Raji (cell line): ENCODE measurements around the gene KCNJ5.

ENCODE experiments used
- POLR2A ChIP-seq: IDR thresholded peaks from 2 replicates; pipeline ENCODE4 v1.6.1; 2011; ENCODE audit warnings: low read depth, low read length, control low read depth; ENCODE audit not compliant: insufficient read depth

The KCNJ5 gene

GRCh38 chr11:128909438-128910125 is 18.4 kb downstream of the KCNJ5 start:
- TF ChIP-seq POLR2A, result no peak

GRCh38 chr11:128910576-128910975 is 19.4 kb downstream of the KCNJ5 start:
- no peak for TF ChIP-seq POLR2A

DNA sequence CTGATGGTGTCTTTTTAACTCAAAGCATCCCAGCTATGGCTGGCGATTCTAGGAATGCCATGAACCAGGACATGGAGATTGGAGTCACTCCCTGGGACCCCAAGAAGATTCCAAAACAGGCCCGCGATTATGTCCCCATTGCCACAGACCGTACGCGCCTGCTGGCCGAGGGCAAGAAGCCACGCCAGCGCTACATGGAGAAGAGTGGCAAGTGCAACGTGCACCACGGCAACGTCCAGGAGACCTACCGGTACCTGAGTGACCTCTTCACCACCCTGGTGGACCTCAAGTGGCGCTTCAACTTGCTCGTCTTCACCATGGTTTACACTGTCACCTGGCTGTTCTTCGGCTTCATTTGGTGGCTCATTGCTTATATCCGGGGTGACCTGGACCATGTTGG is 20.1 kb downstream of the KCNJ5 start:
- no peak for TF ChIP-seq POLR2A

DNA sequence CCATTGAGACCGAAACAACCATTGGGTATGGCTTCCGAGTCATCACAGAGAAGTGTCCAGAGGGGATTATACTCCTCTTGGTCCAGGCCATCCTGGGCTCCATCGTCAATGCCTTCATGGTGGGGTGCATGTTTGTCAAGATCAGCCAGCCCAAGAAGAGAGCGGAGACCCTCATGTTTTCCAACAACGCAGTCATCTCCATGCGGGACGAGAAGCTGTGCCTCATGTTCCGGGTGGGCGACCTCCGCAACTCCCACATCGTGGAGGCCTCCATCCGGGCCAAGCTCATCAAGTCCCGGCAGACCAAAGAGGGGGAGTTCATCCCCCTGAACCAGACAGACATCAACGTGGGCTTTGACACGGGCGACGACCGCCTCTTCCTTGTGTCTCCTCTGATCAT is 20.5 kb downstream of the KCNJ5 start:
- TF ChIP-seq POLR2A, result no peak

GRCh38 chr11:128913806-128914205 is 22.6 kb downstream of the KCNJ5 start:
- no peak for TF ChIP-seq POLR2A

DNA sequence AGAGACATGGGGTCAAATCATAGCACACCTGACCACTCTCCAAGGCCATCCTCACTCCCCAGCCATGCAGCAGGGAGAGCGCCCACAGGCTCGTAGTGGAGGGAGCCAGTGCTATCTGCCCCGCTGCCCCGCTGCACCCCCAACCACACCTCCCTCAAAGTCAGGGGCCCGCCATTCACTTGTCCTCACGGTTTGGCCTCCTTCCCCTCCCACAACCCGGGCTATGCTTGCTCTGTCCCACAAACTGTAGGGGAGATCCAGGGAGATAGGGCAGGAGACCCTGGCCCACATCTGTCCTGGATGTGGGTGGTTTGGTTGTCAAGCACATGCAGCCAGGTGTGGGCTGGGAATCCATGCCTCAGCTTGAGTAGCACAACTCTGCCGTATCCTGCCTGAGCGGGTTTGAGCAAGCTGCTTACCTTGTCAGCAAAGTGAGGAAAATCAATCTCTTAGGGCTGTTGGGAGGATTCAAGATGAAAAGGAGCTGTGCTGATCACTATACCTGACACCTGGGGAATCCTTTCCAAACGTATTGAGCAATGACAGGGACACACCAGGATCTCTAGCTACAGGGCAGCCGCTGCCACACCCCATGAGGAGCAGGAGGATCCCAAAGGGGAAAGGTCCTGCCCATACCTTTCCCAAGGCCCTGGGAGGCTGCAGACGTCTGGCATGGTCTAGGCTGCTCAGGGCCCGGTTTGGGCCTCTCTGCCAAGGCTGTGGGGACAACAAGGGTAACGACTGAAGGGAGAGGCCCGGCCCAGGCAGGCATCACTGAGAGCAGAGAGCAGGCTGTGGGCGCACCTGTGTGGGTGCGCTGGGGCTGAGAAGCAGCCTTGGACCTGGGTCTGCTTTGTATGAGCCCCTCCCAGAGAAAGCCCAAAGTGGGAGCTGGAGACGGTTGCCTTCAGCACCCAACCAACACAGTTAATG is 23.3 kb downstream of the KCNJ5 start:
- no peak for TF ChIP-seq POLR2A

GRCh38 chr11:128915149-128915521 is 24.0 kb downstream of the KCNJ5 start:
- no peak for TF ChIP-seq POLR2A

- no peak for TF ChIP-seq POLR2A
Observed at GRCh38 chr11:128916037-128916572, 24.9 kb downstream of the KCNJ5 start.

DNA sequence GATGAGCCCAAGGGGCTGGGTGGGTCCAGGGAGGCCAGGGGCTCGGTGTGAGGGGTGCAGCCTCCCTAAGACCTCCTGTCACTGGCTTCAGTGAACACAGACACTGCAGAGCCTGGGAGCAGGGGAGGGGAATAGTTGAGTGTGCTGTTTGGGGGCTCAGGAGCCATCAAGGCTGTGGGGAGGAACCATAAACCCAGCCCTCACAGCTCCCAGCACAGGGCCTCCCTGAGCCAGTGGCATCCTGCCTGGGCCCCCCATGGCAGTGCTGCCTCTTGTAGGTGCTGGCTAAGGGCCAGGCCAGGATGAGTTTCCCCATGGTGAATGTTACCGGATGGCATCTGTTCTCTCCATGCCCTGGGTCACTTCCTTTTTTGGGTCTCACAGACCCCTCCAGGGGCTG is 25.5 kb downstream of the KCNJ5 start:
- no peak for TF ChIP-seq POLR2A

- TF ChIP-seq POLR2A, result no peak
Observed at GRCh38 chr11:128917144-128917724, 26.1 kb downstream of the KCNJ5 start.

DNA sequence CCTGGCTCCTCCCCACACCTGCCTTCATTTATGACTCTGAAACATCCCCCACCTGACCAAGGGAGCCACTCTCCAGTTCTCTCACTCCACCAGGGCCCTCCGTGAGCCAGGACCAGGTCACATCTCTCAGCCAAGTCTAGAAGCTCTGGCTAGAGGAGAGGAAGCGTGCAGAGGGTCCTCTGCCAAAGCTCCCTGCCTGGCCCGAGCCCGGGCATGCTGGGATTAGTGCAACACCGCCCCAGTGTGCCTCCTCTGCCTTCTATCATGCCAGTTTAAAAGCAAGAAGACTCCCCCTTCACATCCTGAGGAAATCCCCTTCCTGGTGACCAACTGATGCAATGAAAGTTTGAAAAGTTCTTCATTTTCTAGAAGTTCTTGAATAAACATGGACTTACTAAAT is 28.1 kb downstream of the KCNJ5 start:
- no peak for TF ChIP-seq POLR2A

- TF ChIP-seq POLR2A, result no peak
Observed at GRCh38 chr11:128920666-128921065, 29.5 kb downstream of the KCNJ5 start.

GRCh38 chr11:128921793-128922192 is 30.6 kb downstream of the KCNJ5 start:
- no peak for TF ChIP-seq POLR2A

DNA sequence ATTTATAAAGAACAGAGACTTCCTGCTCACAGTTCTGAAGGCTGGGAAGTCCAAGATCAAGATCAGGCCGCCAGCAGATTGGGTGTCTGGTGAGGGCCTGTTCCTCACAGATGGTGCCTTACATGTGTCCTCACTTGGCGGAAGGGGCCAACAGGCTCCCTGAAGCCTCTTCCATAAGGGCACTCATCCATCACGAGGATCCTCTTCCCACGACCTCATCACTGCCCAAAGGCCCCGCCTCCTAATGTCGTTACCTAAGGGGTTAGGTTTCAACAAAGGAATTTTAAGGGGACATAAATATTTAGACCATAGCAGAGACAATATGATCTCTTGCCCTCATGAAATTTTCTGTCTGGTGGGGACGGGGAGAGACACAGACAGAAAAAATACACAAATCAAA is 32.9 kb downstream of the KCNJ5 start:
- no peak for TF ChIP-seq POLR2A

DNA sequence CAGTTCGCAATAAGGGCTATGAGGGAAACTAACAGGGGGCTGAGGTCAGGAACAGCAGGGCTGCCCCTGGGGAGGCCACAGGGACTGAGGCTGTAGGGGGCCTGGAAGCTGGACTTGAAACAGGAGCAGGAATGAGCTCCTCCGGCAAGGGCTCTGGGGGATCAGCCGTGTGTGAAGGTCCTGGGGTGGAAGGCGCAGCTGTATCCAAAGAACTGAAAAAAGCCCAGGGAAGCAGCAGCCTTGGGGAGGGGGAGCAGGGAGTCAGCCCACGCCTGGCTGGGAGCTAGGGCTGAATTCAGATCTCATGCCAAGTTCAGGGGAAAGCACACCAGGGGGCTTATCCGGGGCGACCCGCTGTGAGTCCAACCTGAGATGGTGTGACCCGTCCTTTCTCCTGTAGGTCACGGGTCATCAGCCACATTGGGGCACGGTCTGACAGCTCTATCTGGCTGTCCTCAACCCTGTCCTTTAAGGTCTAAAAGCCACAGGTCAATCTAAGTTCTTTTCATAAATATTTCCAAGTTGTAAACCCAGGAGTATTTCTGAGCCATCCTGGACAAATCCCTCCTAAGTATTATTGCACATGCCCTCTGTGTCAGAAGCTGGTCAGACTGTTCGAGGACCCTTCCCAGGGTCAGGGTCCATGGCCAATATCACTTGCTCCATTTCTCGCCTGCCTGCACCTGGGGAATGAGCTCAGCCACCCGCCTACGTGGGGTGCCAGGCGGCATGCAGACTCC is 33.5 kb downstream of the KCNJ5 start:
- TF ChIP-seq POLR2A, result no peak

DNA sequence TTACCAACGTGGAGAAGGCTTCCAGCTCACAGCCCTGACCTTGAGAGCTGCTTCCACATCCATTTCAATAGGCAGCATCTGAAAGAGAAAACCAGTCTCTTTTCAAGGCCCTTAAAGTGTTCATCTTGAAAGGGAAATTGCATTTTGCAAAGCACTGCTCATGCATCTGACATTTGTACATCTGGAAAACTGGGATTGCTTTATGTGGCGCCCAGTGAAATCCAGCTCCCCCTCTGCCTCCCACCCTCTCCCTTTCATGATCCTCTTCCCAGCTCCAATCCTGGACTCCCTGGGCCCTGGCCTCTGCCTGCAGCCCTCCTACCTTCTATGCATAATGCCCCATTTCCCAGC is 34.1 kb downstream of the KCNJ5 start:
- TF ChIP-seq POLR2A, result no peak

GRCh38 chr11:128926000-128926399 is 34.8 kb downstream of the KCNJ5 start:
- TF ChIP-seq POLR2A, result no peak
